ENCODE measurements around the gene NKAIN2.
"Not testable (repeated sequence)": the region's sequence is repeated elsewhere in the genome, so short reads cannot be mapped to it uniquely, and the experiment has no call there.

Gene NKAIN2

DNA sequence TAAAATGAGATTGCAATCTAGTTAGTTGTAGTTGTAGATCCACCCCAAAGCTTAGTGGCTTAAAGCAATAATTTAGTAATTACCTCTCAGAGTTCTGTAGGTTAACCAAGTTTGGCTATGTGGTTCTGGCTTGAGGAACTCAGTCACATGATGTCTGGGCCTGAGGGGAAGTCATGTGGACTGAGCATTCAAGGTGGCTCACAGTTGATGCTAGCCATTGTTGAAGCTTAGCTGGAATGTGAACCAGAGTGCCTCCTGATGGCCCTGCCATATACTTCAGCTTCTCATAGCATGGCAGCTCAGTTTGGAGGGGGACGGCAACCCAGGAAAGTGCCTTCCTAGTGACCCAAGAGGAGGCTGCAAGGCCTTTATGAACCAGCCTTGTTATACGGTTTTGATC, 895.4 kb downstream of the NKAIN2 start:
- no peak for TF ChIP-seq CTCF (IDR thresholded peaks at IDR 0.05; ENCODE audit: low read depth, low read length)
- no peak overlapping the region for H3K4me3 ChIP-seq (ENCODE audit: low read depth, low read length)

DNA sequence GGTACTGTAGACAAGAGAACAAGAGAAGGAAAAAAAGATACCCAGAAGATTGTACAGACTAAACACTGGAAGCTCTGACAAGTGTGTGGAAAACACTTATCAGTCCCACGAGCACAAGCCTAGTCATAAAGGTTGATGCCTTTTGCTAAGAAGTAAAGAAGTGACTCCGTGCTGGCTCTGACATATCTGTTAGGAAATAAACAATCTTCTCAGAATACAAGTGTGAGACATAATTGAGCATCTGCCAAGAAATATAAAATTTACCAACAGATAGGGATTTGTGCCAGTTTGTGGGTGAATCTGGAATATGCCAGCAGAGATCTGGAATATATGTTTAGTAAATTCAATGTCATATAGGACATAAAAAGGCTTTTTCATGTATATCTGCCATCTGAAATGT, 899.9 kb downstream of the NKAIN2 start:
- no peak for TF ChIP-seq CTCF (IDR thresholded peaks at IDR 0.05; ENCODE audit: low read depth, low read length)
- no peak overlapping the region for H3K4me3 ChIP-seq (ENCODE audit: low read depth, low read length)

GRCh38 chr6:124712532-124712931, 908.9 kb downstream of the NKAIN2 start:
- H3K4me3 ChIP-seq (ENCODE audit: low read depth, low read length): not testable (repeated sequence)

- H3K4me3 ChIP-seq (ENCODE audit: low read depth, low read length): no peak overlapping the region
- no peak for TF ChIP-seq CTCF (IDR thresholded peaks at IDR 0.05; ENCODE audit: low read depth, low read length)
Measured at GRCh38 chr6:124714728-124715127, 911.1 kb downstream of the NKAIN2 start.

DNA sequence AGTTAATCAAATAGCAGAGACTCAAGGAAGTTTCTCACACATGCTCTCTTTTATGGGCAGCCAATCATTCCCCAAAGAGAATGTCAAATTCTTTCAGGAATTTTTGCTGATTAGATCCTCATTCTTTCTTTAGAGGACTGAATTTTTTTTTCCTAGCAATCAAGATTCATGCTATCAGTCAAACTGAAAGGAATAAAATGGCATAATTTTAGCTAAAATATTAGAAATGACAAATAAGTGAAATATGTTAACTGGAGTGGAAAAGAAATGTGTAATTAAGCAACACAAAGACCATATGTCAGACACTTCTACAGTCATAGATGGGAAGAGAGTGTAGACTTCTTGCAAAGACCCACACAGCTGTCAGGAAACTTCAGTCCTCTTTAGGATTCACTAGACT, 916.2 kb downstream of the NKAIN2 start:
- no peak for TF ChIP-seq CTCF (IDR thresholded peaks at IDR 0.05; ENCODE audit: low read depth, low read length)
- no peak overlapping the region for H3K4me3 ChIP-seq (ENCODE audit: low read depth, low read length)

- no peak overlapping the region for H3K4me3 ChIP-seq (ENCODE audit: low read depth, low read length)
- no peak for TF ChIP-seq CTCF (IDR thresholded peaks at IDR 0.05; ENCODE audit: low read depth, low read length)
Measured at GRCh38 chr6:124721331-124721730, 917.7 kb downstream of the NKAIN2 start.

DNA sequence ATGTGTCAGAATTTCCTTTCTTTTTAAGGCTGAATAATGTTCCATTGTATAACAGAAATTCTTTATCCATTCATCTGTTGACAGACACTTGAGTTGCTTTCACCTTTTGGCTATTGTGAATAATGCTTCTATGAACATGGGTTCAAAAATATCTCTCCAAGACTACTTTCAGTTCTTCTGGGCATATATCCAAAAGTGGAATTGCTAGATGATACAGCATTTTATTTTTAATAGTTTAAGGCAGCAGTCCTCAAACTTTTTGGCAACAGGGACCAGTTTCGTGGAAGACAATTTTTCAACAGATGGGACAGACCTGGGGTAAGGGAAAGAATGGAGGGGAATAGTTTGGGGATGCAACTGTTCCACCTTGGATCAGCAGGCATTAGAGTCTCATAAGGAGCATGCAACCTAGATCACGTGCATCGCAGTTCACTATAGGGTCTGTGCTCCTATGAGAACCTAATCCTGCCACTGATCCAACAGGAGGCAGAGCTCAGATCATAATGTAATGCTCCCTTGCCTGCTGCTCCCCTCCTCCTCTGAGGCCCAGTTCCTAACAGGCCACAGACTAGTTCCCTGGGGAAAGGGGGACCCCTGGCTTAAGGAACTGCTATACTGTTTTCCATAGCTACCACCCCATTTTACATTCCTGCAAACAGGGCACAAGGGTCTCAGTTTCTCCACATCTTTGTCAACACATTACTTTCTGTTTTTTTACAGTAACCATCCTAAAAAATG, 918.6 kb downstream of the NKAIN2 start:
- no peak for TF ChIP-seq CTCF (IDR thresholded peaks at IDR 0.05; ENCODE audit: low read depth, low read length)
- H3K4me3 ChIP-seq (ENCODE audit: low read depth, low read length): no peak overlapping the region

- H3K4me3 ChIP-seq (ENCODE audit: low read depth, low read length): no peak overlapping the region
- no peak for TF ChIP-seq CTCF (IDR thresholded peaks at IDR 0.05; ENCODE audit: low read depth, low read length)
Measured at GRCh38 chr6:124723671-124724070, 920.0 kb downstream of the NKAIN2 start.

- H3K4me3 ChIP-seq (ENCODE audit: low read depth, low read length): not testable (repeated sequence)
Measured at GRCh38 chr6:124737804-124738203, 934.1 kb downstream of the NKAIN2 start.
